Measurements from ENCODE around the gene TTN.

DNA sequence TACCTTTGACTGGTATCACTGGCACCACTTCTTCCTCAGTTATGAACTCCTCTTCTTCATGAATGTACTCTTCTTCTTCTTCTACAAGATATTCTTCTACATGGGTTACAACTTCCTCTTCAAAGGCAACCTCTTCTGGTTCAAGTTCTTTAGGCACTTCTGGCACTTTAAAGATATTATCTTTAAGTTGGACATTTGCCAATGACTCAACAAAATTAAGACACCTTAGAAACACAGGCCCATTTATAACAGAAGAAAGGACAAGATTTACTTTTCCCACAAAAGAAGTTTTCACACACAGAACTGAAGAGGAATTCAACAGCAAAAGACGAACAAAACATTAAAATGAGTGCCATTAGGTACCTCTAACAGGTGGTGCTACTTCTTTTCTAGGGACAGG lies 127.3 kb downstream of the TTN start:
- TF ChIP-seq, protein P1, sequence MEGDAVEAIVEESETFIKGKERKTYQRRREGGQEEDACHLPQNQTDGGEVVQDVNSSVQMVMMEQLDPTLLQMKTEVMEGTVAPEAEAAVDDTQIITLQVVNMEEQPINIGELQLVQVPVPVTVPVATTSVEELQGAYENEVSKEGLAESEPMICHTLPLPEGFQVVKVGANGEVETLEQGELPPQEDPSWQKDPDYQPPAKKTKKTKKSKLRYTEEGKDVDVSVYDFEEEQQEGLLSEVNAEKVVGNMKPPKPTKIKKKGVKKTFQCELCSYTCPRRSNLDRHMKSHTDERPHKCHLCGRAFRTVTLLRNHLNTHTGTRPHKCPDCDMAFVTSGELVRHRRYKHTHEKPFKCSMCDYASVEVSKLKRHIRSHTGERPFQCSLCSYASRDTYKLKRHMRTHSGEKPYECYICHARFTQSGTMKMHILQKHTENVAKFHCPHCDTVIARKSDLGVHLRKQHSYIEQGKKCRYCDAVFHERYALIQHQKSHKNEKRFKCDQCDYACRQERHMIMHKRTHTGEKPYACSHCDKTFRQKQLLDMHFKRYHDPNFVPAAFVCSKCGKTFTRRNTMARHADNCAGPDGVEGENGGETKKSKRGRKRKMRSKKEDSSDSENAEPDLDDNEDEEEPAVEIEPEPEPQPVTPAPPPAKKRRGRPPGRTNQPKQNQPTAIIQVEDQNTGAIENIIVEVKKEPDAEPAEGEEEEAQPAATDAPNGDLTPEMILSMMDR (IDR thresholded peaks at IDR 0.05), result no peak
- TF ChIP-seq EZH2 (IDR thresholded peaks at IDR 0.05), result no peak
- TF ChIP-seq EZH2phosphoT487 (IDR thresholded peaks at IDR 0.05), result no peak
